Right kidney (tissue), 1 donor: ENCODE measurements around the gene MYRIP.
A peak's percentile ranks its signal among the peaks of the same experiment; 100 is the strongest.
"Not testable (repeated sequence)": the region's sequence is repeated elsewhere in the genome, so short reads cannot be mapped to it uniquely, and the experiment has no call there.

Source experiments
- DNase-seq: peaks from one replicate; pipeline ENCODE4 v3.0.0-alpha.2; 2016

The MYRIP gene

DNA sequence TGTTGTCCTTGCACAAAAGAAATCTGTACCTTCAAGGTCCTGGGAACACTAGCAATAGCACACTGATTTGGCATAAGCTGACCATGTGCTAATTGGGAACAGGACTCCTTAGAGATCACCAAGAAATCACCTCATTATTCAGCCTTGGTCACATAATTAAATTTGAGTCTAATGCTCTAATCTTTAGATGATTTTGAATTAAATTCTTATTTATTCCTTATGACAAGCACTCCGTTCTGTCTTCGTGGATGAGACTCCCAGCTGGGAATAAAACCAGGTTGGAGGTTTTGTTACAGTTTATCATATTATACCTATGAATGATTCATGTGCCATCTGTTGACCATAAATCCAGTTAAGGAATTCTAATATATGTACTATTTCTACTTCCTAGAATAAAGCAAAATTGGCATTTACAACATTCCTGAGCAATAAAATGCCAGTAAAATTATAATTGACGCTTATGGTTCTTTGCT, 162.2 kb downstream of the MYRIP start:
- no peak for DNase-seq

DNA sequence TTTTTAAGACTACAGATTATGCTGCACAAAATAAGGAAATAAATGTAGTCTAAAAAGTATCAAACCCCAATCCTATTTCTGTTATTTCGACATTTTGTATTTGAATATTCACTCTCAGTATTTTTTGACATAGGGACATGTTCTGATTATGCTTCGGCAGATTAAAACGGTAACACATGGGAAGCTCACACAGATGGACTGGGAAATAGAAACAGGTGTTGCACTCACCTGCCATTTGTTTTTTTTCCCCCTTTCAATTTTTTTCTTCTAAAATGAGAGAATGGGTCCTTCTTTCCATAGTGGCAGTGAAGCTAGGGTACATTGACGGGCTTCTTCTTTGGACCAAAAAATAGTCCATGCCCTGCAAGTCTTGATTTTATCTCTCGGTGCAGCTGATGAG, 163.1 kb downstream of the MYRIP start:
- no peak for DNase-seq

DNA sequence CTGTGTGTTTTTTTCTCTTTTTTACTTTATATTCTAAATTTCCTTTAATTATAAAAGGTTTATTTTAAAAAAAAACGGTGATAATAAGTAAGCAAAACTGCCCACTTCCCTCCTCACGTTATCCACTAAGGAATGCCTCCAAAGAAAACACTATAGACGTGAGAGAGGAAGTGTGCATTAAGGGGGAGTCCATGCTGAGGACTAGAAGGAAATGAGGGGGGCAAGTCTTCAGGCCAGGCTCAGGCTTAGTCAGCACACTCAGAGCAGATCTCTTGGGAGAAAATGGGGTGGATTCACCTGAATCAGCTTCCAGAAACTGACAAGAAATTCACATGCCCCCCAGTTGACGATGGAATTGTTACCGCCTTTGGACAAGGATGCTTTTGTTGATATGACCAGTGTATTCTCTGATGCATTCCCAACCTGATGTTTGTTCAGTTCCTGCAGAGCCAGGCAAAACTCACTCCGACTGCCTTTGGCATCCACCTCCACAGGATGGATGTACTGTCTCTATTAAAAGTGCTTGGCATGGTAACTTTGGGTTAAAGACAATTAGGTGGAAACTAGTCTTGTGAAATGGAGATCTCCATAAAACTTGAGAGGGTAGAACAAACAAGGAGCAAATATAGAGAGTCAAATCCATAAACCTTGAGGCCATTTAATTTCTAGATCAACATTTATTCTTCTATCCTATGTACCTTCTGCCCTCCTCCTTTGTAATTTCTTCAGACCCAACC, 167.8 kb downstream of the MYRIP start:
- no peak for DNase-seq

DNA sequence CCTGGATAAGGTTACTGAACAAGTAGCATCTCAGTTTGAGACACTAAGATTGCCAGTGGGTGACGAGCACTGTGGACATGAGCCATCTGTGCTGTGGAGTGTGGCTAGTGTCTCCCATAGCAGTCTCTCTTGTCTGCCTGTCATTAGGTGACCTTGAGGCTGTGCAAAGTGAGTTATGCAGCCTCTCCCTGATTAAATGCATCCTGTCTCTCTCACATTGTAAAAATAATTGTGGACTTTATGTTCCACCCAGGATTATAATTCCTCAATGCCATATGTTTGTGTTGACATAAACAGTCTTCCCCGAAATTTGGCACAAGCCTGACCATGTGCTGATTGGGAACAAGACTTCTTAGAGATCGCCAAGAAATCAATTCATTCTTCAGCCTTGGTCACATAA, 168.9 kb downstream of the MYRIP start:
- no peak for DNase-seq

DNA sequence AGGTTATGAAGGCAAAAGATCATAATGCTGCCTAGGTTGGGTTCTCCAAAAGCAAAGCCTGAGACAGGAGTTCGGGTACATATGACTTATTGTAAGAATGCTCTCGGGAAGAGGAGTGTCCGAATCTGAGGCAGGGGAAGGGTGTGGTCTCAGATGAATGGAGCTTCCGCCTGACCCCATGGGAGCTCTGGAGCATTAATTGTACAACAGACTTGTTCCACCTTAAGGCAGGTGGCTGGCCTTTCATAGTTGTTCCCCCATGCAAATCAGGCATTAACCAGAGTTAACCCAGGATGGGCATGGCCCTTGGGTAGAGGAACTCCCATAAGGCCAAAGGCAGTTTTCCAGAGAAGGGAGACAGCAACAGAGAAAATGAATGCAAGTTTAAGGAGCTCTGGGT, 170.6 kb downstream of the MYRIP start:
- no peak for DNase-seq

DNA sequence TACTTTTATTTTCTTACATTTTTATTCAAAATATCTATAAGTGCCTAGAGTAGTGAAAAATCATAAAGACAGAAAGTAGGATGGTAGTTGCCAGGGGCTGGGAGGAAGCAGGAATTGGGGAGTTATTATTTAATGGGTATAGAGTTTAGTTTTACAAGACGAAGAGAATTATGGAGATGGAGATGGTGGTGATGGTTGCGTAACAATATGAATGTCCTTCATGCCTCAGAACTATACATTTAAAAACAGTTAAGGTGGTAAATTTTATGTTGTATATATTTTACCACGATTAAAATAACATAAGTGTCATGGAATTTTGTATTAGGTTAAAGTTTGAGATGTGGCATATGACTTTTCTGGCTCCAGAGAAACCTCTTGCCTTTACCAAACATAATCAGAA, 171.4 kb downstream of the MYRIP start:
- no peak for DNase-seq

DNA sequence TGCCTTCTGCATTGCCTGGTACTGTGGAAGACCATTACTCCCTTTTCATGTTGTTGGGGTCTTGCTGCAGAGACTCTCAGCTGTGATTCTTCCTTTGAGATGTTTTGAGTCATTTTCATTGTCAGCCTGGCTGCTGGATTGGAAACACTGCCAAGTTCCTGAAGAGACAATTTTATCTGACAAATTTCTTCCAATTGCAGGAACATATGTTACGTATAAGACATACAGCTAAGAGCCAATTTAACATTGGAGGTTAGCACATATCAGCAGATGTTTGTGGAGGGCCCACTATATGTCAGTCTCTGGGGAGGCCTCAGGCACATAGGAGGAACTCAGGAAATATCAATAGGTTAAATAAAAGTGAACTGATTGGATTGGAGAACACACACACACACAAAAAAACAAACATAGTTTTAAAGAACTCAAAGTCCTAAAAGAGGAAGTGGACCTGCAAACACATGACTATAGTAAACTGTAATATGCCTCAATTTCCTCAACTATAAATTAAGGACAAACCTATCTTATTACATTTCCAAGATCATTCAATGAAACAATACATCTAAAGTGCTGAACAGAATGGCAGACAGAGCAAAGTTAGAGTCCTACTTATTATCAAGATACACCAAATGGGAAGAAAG, 172.3 kb downstream of the MYRIP start:
- no peak for DNase-seq

DNA sequence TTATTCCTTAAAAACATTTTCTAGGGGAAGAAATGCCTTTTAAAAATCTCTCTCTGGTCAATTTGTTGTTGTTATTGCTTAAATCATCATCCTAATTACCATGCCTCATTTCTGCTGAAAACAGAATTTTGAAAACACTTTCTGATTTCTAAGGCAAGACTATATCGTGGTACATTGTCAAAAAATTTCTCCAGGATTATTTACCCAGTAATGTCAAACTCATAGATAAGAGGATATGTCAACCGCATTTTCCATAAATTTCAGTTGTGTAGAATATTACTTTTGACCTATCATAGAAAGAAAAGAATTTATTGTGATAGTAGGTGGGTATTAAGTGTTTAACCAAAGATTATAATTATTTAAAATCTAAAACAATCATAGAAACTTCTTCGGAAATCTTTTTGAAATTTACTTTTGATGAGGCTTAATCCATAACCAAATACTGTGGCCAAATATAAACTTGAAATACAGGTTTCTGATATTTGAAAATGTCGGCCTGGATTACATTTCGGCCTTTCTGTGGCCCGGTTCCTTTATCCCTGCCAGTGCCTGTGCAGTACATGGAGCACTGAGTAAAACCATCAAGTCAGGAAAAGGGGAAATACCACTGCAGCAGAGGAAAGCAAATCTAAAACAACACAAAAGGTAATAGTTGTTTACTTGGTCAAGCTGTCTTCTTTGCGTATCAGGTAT, 173.4 kb downstream of the MYRIP start:
- no peak for DNase-seq

DNA sequence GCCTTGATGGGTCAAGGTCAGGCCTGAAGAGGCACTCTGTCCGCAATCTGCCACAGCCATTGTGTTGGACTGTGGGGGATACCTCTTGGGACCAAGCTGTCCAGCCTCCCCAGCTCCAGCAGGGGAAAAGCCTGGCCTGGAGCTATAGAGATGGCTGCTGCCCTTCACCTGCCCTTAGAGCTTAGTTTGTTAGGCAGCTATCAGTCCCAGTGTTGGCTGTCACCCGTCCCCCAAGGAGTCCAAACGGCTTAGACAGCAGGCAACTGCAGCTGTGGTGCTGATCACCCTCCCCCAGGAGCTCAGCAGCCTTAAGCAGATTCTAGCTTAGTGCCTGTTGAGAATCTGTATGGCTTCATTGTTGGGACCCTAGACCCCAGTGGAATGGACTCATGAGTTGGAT, 180.3 kb downstream of the MYRIP start:
- DNase-seq, result no peak

DNA sequence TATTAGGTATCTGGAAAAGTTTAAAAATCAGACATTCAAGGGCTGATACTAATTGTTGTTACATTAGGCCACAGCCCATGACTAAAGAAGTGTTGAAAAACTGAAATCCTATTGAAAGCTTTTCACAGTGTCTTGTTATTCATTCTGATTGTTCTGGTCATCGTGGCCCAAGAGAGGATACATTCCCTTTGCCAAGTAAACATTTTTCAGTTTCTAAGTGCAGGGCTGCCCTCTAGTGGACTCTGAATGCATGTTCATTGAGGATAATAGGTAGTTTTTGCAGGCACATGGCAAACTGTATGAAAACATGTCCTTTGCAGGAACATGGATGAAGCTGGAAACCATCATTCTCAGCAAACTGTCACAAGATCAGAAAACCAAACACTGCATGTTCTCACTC, 181.1 kb downstream of the MYRIP start:
- DNase-seq, result no peak

DNA sequence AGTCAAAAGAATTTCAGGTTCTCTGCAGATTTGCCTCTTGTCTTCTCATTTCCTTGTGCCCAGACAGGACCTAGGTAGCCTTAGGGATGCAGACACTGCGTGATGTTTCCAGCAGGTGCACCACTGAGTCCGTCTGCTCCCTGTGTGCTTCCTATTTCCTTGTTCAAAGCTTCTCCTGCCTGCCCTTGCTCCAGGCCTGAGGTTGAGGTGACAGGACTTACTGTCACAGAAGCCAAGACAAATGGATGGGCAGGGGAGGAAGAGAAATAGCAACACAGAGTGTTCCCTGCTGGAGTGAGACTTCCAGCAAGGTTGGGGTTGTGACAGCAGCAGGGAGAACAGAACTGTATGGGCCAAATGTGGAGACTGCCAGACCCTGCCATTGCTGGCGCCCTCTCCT, 199.4 kb downstream of the MYRIP start:
- no peak for DNase-seq

DNA sequence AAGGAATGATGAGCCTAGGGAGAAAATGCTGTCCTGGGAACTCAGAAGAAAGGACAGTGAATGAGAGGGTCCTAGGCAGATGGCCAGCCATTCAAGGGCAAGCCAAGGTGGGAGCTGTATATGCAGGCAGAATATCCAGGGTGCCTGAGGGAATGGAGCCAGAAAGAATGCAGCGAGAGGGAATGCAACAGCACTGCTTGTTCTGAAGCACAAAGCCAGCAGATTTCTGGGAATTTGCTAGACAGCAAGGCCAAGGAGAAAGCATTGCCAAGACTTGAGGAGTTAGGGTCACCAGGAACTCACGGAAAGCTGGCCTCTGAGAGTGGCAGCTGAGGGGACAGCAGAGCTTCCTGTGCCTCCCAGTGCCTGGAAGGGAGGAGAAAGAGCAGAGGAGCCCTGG, 200.6 kb downstream of the MYRIP start:
- DNase-seq, result no peak

DNA sequence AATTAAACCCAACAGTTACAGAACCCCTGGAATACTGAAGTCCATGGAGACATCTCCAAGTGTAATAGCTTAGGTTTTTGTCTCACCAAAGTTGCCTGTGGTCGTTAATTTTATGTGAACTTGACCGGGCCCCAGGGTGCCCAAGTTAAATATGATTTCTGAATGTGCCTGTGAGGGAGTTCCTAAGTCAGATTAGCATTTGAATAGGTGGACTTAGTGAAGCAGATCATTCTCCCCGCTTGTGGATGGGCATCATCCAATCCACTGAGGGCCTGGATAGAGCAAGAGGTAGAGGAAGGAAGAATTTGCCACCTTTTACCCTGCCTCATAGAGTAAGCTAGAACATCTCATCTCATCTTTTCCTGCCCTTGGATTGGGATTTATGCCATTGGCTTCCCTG, 203.0 kb downstream of the MYRIP start:
- no peak for DNase-seq

DNA sequence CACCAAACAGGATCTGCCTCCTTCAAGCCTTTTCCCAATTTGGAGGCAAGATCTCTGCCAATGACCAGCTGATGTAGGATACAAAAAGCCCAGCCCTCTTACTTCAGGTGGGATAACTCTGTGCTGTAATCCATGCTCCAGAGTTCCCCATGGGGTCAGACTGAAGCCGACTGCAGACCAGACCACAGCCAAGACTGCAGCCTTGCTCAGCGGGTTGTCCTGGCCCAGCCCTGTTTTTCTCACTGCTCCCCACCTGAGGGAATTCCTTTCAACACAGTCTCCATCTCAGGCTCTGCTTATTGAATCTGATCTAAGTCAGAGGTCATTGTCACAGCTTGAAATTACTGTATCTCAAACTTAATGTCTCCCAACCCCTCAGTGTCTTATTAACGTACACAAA, 207.0 kb downstream of the MYRIP start:
- no peak for DNase-seq

DNA sequence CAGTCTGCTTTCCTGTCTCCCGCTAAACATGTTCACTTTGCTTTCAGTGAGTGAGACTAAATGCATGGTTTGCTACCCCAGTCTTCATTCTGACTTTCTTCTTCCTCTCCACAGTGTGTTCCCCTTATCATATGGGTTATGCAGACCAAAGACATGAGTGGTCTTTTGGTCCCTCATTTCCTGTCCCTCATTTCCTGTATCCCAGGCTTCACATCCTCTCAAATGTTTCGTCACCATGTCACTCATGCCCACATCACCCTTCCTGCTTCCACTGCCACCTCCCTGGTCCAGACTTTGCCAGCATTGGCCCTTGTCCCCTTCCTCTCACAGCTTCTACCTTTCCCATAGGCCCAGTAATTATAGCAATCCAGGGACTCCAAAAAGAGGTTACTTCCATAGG, 209.0 kb downstream of the MYRIP start:
- no peak for DNase-seq

DNA sequence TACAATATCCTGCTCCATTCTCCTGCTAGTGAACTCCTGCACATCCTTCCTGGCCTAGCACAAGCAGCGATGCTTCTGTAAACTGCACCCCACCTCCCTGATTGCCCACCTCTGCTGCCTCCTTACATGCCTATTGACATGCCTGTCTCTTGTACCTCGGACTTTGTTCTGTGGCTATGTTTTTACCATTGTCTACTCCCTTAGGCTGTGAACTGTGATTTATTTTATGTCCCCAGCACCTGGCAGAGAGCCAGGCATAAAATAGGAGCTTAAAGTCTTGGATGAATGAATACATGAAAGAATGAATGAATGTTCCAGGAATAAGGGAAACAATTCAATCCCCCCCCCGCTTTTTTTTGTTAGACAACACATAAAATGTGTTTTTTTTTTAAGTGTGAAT, 210.0 kb downstream of the MYRIP start:
- DNase-seq, result peak; percentile 9

DNA sequence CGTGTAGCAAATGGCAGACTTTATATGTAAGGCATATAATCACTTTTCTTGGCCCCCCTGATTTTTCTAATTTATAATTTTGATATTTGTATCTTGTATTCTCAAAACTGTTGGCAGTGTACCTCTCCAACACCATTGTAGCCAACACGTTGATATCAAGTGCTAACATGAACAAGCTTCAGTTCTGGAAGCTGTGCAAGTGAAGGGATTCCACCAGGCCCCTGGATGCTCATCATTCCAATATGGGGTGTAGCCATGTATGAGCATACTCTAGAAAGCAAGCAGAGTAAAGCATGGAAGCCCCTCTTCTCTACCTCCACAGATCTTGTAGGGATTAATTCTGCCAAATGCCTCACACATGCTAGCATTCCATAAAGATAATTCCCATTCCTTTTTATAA, 211.3 kb downstream of the MYRIP start:
- no peak for DNase-seq

DNA sequence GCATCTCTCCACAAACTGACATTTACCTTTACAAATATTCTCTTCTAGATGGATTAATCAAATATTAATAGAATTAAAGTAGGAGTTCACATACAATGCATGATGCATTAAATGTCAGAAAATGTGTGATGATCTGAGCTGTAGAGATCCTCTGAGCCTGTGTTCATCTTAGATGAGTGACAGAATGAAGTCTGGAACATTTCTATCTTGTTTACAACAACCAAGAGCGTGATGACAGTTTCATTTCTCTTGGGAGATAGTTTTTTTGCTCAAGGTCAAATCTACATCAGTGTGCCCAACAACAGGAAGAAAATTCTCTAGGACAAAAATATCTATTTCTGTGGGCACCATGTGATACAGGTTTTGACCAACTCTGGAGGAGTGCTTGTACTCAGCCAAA, 211.9 kb downstream of the MYRIP start:
- no peak for DNase-seq

DNA sequence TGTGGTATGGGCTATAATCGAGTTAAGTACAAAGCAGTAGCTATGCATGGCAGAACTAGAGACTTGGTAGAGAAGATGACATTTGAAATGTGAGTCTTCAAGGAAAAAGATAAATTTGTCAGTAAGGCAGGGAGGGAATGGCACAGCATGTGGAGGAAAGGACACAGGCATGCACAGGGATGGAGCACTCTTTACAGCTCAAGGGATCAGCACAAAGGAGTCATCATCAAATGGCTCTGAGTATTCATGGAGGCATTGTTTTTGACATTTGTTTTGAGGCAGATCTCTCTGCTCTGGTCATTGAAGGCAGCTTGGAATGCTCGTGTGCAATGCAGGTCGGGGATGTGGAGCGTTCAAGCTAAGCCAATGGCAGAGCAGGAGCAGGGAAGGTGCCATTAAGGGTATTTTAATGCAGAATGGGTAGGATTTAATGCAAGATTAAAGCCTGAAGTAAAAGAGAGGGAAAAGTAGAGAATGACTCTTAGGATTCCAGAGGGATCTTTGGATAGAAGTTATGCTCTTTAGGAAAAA, 213.0 kb downstream of the MYRIP start:
- no peak for DNase-seq

DNA sequence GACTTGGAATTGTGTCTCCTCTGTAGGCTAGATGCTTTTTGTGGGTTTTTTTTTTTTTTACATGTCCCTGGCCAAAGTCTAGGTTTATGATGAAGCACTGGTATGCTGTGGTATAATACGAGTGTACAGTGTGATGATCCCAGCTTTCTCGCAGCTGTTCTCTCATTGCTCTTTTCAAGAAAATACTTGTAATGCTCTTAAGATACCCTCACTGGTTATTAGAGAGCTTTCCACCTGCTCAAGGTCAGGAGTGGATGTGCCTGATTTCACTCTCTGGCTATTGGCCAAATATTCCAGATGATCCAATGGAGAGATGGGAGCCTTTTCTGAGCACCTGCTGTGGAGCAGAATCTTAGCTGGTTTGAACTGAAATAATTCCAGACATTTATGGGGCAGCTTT, 215.1 kb downstream of the MYRIP start:
- DNase-seq, result no peak

DNA sequence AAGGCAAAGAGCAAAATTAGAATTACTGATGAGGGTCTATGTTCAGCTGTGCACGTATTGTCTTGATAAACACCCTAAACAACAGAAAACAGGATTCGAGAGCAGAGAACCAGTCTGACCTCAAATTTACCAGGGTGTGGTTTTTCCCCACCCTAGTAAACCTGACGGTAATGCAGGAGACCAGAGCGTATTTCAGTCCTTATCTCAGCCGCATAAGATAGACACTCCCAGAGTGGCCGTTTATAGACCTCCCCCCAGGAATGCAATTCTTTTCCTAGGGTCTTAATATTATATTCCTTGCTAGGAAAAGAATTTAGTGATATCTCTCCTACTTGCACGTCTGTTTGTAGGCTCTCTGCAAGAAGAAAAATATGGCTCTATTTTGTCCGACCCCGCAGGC, 216.5 kb downstream of the MYRIP start:
- not testable (repeated sequence) for DNase-seq

DNA sequence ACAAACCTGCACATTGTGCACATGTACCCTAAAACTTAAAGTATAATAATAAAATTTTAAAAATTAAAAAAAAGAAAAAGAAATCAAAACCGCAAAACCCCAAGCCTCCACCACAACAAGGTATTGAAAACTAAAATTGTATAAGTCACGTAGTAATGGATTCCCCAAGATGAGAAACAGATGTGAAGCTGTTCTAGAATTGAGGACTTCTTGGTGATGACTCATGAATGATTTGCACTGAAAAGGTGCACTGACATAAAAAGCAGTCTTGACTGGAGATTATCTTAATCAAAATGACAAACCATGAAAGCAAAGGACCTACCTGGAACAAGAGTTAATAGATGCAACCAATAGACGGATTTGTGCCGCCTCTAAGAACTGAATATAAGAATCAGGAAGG, 225.8 kb downstream of the MYRIP start:
- no peak for DNase-seq

DNA sequence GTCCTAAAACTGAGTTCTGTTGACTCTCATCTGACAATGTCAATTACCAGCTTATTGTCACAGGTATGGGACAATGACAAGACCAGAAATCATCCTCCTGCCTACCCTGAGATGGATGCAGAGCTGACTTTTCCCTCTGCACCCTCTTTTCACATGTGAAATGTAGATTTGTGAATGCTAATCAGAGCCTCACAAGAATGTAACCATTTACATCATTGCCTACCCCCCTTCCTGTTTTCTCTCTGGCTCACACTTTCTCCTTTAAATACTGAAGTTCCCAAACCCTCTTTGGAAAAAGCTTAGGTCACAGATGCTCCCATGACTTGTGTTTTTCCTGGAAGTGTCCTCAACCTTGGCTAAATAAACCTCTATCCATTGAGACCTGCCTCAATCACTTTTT, 228.2 kb downstream of the MYRIP start:
- DNase-seq, result no peak
